Measurements from ENCODE around the gene MOG.

GRCh38 chr6:29675561-29675960, 18.7 kb downstream of the MOG start:
- no peak for TF ChIP-seq CTCF (IDR thresholded peaks at IDR 0.05; ENCODE audit: low read depth, low read length, poor library complexity, severe bottlenecking)
- TF ChIP-seq EZH2phosphoT487 (IDR thresholded peaks at IDR 0.05; ENCODE audit: borderline replicate concordance, low read length), result no peak
